Mucosa of rectum (tissue), 2 donors: ENCODE data around the gene PADI6.

ENCODE experiments used
- H3K27ac ChIP-seq, 2 donors: one replicate each; pipeline ENCODE4 v1.7.0; 2013; ENCODE audit warnings: inconsistent platforms in 2 of 2, low read depth in 2 of 2, low read length in 2 of 2
- H3K27me3 ChIP-seq, 2 donors: one replicate each; pipeline ENCODE4 v1.7.0; 2013; ENCODE audit warnings: low read length in 2 of 2; ENCODE audit not compliant: control insufficient read depth in 2 of 2, insufficient read depth in 2 of 2
- H3K36me3 ChIP-seq, 2 donors: one replicate each; pipeline ENCODE4 v1.7.0; 2013; ENCODE audit warnings: low read length in 2 of 2; ENCODE audit not compliant: control insufficient read depth in 2 of 2, insufficient read depth in 2 of 2
- H3K4me1 ChIP-seq, 2 donors: one replicate each; pipeline ENCODE4 v1.7.0; 2013; ENCODE audit warnings: low read length in 2 of 2, mild to moderate bottlenecking in 1 of 2; ENCODE audit not compliant: control insufficient read depth in 2 of 2, insufficient read depth in 2 of 2
- H3K4me3 ChIP-seq, 2 donors: one replicate each; pipeline ENCODE4 v1.7.0; 2013; ENCODE audit warnings: low read length in 2 of 2
- H3K9ac ChIP-seq, 2 donors: one replicate each; pipeline ENCODE4 v1.7.0; 2013; ENCODE audit warnings: low read length in 2 of 2, low read depth in 1 of 2, mild to moderate bottlenecking in 1 of 2
- H3K9me3 ChIP-seq, 2 donors: one replicate each; pipeline ENCODE4 v1.7.0; 2013; ENCODE audit warnings: low read length in 2 of 2; ENCODE audit not compliant: control insufficient read depth in 2 of 2
- donor health status: healthy.
- donor health status: Normal muscosa, but diverticular disease.

The PADI6 gene

DNA sequence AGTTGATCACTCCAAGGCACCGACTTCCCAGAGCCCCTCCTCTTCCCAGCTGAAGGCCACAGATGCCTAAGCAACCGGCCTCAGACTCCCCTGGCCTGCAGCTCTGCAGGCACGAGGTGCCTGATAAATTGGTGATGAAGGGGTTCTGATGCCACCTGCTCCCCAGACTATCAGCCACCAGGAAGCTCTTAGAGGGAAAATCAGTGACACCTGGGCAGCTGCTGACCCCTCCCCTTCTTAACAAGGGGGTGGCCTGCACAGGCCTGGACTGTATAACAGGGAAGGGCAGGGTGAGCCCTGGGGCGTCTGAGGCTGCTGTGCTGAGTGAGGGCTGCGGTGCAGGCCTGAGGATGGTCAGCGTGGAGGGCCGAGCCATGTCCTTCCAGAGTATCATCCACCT, at the start of gene PADI6:
TSS of gene PADI6 (plus strand) at position 301 of the 400 bp plus-strand sequence. CDS start at position 351, 50 bp downstream.
- Histone ChIP-seq H3K36me3 (no peaks in the 10 kb centered on the region), H3K27me3 (peaks cover 0 to 3% of the 10 kb centered on the region in 2 donors), H3K9ac (no peak within 1 kb of the TSS), H3K27ac (no peak within 1 kb of the TSS), H3K9me3 (no peaks in the 10 kb centered on the region), H3K4me3 (no peak within 1 kb of the TSS), H3K4me1 (no peaks in the 10 kb centered on the region)

DNA sequence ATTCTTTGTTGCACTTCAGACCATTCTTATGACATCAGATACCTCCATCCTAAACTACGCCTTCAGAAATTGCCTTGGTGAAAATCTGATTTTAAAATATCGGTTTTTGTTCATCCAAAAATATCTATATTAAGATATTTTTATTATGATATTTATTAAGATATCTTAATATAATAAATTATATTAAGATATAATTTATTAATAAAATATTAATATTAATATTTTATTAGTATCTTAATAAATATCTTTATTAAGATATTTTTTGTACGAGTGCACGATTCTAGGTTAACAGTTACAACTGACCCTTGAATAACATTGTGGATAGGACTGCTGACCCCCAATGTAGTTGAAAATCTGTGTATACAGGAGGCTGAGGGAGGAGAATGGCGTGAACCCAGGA, 43.1 kb upstream of the PADI6 start:
- Histone ChIP-seq H3K27ac (no peak overlapping the region), H3K9ac (no peak overlapping the region), H3K36me3 (no peaks in the 10 kb centered on the region), H3K9me3 (no peaks in the 10 kb centered on the region), H3K27me3 (peaks cover 3 to 7% of the 10 kb centered on the region in 2 donors), H3K4me3 (no peak overlapping the region), H3K4me1 (no peaks in the 10 kb centered on the region)

DNA sequence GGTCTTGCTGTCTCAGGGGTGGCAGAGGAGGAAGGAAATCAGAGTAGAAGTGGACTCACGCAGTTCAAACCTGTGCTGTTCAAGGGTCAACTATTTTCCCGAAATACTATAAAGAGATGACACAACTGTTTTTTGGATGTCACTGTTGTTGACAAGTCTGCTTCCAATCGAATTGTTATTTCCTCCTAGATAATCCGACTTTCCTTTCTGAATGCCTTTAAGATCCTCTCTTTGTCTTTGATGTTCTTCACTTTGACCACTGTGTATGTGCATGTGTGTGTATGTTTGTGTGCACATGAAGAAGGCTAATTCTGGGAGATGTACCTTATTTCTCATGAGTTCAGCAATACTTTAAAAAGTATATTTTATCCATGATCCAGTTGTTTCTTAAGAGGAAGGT, 42.4 kb upstream of the PADI6 start:
- H3K4me3 ChIP-seq, result no peak overlapping the region
- no peaks in the 10 kb centered on the region for H3K9me3 ChIP-seq
- no peaks in the 10 kb centered on the region for H3K36me3 ChIP-seq
- no peaks in the 10 kb centered on the region for H3K4me1 ChIP-seq
- peaks cover 3 to 7% of the 10 kb centered on the region in 2 donors for H3K27me3 ChIP-seq
- no peak overlapping the region for H3K9ac ChIP-seq
- H3K27ac ChIP-seq, result no peak overlapping the region

DNA sequence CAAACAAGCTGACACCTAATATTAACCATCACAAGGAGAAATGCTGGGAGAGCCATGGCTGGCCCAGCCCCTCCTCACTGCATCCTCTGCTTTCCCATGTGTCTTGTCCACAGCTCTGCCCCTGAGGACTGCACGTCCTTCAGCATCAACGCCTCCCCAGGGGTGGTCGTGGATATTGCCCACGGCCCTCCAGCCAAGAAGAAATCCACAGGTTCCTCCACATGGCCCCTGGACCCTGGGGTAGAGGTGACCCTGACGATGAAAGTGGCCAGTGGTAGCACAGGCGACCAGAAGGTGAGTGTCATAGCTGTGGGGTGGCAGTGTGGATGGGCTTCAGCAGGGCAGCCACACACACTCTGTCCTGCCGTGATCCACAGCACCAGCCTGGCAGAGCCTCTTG, 41.1 kb upstream of the PADI6 start:
- Histone ChIP-seq H3K27me3 (peaks cover 3 to 7% of the 10 kb centered on the region in 2 donors), H3K27ac (no peak overlapping the region), H3K36me3 (no peaks in the 10 kb centered on the region), H3K9ac (no peak overlapping the region), H3K9me3 (no peaks in the 10 kb centered on the region), H3K4me1 (no peaks in the 10 kb centered on the region), H3K4me3 (no peak overlapping the region)

DNA sequence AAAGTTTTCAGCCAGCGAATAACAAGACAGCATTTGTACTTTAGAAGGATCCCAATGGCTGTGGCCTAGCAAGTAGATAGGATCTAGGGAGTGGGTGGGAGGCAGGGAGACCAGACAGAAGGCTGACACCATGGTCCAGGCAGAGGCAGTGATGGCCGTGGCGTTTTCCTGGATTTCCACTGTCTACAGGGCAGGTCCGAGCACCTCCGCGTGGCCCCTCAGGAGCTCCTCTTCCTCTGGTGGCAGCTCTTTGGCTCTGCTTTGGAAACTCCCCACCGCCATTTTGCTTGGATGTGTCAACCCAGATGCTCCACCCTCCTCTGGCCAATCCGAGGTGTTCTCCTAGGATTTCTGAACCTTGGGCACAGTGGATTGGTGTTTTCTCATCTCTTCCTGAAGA, 38.9 kb upstream of the PADI6 start:
- no peaks in the 10 kb centered on the region for H3K4me1 ChIP-seq
- no peaks in the 10 kb centered on the region for H3K9me3 ChIP-seq
- no peak overlapping the region for H3K27ac ChIP-seq
- no peaks in the 10 kb centered on the region for H3K36me3 ChIP-seq
- H3K27me3 ChIP-seq, result peaks cover 3 to 7% of the 10 kb centered on the region in 2 donors
- no peak overlapping the region for H3K9ac ChIP-seq
- no peak overlapping the region for H3K4me3 ChIP-seq

DNA sequence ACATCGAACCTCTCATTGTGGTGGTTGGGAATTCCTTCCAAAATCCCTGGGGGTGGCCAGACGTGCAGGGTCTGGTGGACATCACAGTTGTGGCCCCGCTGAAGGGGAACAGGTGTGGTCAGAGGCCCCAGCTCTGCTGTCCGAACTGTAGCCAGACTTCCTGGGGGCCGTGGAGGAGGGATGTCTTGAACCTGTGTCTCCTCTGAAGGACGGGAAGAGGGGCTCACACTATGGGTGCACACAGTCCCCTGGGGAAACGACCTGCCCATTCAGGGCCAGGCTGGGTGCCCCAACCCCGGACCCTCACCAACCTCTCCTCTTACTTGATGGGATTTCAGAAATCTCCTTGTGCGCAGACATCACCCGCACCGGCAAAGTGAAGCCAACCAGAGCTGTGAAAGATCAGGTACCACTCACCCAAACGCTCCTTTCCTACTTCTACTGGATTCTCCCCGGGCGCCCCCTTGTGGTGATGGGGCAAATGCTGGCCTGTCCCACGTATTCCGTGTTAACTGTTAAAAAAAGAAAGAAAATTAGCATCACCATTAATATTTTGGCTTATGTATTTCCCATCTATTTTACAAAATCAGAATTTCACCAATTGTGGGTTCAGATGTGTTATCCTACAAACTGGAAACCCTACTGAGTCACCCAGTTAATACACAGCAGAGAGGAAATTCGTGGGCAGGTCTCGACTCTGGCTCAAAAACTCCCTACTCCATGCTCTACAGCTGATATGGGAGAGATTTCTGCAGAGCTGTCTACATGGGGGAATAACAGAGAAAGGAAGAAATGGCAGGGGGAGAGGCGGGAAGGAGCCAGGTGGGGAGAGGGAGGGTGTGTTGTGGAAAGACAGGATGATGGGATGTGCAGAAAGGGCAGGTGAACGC, 35.9 kb upstream of the PADI6 start:
- Histone ChIP-seq H3K27ac (no peak overlapping the region), H3K36me3 (no peaks in the 10 kb centered on the region), H3K4me1 (no peaks in the 10 kb centered on the region), H3K27me3 (peaks cover 0 to 4% of the 10 kb centered on the region in 2 donors), H3K9ac (no peak overlapping the region), H3K4me3 (no peak overlapping the region), H3K9me3 (no peaks in the 10 kb centered on the region)

DNA sequence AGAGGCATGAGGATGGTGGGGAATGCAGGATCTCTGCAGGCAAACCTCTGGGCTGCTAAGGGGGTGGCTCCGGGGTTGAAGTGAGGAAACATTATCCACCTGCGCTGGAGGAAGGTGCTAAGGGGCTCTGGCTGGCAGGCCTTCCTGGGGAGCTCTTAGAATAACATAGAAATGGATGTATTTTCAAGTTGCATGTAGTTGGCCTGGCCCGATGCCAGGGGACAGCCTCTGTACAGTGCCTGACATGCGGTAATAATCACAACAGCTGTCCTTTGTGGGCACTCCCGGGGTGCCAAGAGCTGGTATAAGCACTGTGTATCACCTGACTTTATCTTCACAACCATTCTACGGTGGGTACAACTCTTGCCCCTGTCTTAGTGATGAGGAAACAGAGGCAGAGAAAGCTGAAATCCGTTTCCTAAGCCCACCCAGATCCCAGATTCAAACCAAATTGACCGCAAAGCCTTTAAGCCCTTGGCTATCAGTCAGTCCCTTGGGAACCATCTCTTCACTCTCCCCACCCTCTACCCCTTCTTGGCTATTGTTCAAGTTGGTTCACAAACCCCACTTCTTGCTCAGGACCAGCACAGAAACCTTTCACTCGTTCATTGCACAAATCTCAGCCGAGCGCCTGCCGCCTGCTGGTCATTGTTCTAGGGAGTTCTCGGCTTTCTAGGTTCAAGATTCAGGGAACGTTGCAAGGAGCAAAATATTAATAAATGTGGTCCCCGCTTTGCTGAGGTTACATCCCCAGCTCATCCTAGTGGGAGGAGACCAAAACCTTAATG, 33.1 kb upstream of the PADI6 start:
- Histone ChIP-seq H3K9ac (no peak overlapping the region), H3K4me1 (no peaks in the 10 kb centered on the region), H3K27me3 (peaks cover 0 to 4% of the 10 kb centered on the region in 2 donors), H3K36me3 (no peaks in the 10 kb centered on the region), H3K27ac (no peak overlapping the region), H3K4me3 (no peak overlapping the region), H3K9me3 (no peaks in the 10 kb centered on the region)

DNA sequence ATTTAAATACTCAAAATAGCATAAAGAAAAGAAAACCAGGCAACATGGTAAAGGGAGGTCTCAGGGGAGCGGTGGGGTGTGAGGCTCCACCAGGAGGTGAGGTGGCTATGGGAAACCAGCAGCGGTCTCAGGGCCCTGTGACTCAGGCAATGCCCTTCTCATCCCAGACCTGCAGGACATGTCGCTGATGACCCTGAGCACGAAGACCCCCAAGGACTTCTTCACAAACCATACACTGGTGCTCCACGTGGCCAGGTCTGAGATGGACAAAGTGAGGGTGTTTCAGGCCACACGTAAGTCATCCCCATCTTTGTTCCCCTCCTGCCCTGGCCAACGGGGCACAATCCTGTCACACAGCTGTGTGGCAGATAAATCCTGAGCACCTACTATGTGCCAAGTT, 32.5 kb upstream of the PADI6 start:
- H3K9me3 ChIP-seq, result no peaks in the 10 kb centered on the region
- peaks cover 0 to 4% of the 10 kb centered on the region in 2 donors for H3K27me3 ChIP-seq
- no peak overlapping the region for H3K9ac ChIP-seq
- no peaks in the 10 kb centered on the region for H3K36me3 ChIP-seq
- H3K4me3 ChIP-seq, result no peak overlapping the region
- no peak overlapping the region for H3K27ac ChIP-seq
- H3K4me1 ChIP-seq, result no peaks in the 10 kb centered on the region

DNA sequence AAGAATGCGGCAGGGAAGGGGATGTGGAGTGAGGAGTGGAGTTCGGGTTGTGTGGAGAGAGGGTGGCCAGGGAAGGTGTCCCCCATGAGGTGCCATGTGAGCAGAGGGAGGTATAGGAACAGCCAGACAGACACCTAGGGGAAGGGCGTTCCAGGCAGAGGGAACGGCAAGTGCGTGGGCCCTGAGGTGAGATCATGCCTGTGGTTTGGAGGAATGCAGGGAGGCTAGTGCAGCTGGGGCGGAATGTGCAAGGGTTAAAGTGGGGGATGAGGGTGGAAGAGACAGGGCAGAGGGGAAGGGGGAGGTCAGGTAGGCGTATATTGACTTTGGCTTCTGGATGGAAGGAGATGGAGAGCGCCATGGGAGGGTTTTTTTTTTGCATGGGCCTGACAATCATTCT, 31.6 kb upstream of the PADI6 start:
- no peaks in the 10 kb centered on the region for H3K4me1 ChIP-seq
- peaks cover 0 to 4% of the 10 kb centered on the region in 2 donors for H3K27me3 ChIP-seq
- no peak overlapping the region for H3K9ac ChIP-seq
- H3K9me3 ChIP-seq, result no peaks in the 10 kb centered on the region
- H3K36me3 ChIP-seq, result no peaks in the 10 kb centered on the region
- H3K27ac ChIP-seq, result no peak overlapping the region
- no peak overlapping the region for H3K4me3 ChIP-seq

DNA sequence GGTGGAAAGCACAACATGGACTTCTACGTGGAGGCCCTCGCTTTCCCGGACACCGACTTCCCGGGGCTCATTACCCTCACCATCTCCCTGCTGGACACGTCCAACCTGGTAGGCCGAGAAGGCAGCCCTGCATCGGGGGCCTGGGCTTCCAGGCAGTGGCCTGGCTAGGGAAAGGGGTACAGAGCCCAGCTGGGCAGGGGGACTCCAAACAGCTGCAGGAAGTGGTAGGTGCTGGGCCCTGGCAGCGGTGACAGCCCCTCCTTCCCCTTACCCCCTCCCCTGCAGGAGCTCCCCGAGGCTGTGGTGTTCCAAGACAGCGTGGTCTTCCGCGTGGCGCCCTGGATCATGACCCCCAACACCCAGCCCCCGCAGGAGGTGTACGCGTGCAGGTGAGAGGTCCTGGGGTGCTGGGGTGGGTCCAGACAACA, 30.0 kb upstream of the PADI6 start:
- Histone ChIP-seq H3K9ac (no peak overlapping the region), H3K27me3 (peaks cover 0 to 10% of the 10 kb centered on the region in 2 donors), H3K9me3 (no peaks in the 10 kb centered on the region), H3K4me3 (no peak overlapping the region), H3K4me1 (no peaks in the 10 kb centered on the region), H3K36me3 (no peaks in the 10 kb centered on the region), H3K27ac (no peak overlapping the region)
